CD4-positive, alpha-beta T cell (primary cell): ENCODE results near the gene EHD2. TPM values are rescaled to one million over a fixed set of nuclear protein-coding genes. Genes with fewer than 3 reads are reported as not detected.
A peak's percentile ranks its signal among the peaks of the same experiment; 100 is the strongest.

ENCODE experiments used
- ATAC-seq: fragments of 200-7000 bp; cut with Tn5 transposase; one replicate; pipeline ENCODE4 v1.10.0; 2022; ENCODE audit warnings: mild to moderate bottlenecking; ENCODE audit not compliant: poor library complexity
- CTCF ChIA-PET: fragments of 350-600 bp; sonication (Branson Sonifier 250); formaldehyde crosslinking; loops from one replicate; lab custom pipeline; 2021; ENCODE audit warnings: antibody characterized with exemption, inconsistent platforms; lab: Charles Lee
- POLR2A ChIA-PET: fragments of 350-600 bp; sonication (Branson Sonifier 250); formaldehyde crosslinking; loops from one replicate; lab custom pipeline; 2021; ENCODE audit warnings: antibody characterized with exemption, inconsistent platforms; lab: Charles Lee
- DNase-seq, 14 experiments: peaks; one replicate each; pipeline ENCODE4 v3.0.0-alpha.2; 2013 to 2020; ENCODE audit warnings: mixed read lengths in 2 of 14
- H3K27ac ChIP-seq, 2 donors: one replicate each; pipeline versions ENCODE4 v1.5.1 to v1.7.0; 2013; ENCODE audit warnings: low read length in 2 of 2, low read depth in 1 of 2, mild to moderate bottlenecking in 1 of 2
- H3K27me3 ChIP-seq, 2 experiments: 1 replicate in 1 of 2; 2 replicates in 1 of 2; pipeline versions ENCODE4 v1.6.1 to v1.7.0; 2013; ENCODE audit warnings: low read length in 2 of 2, control low read depth in 1 of 2, mild to moderate bottlenecking in 1 of 2, moderate library complexity in 1 of 2; ENCODE audit not compliant: insufficient read depth in 2 of 2, control insufficient read depth in 1 of 2
- H3K36me3 ChIP-seq: one replicate; pipeline ENCODE4 v1.6.1; 2013; ENCODE audit warnings: low read length, control low read depth; ENCODE audit not compliant: insufficient read depth
- H3K4me1 ChIP-seq: one replicate; pipeline ENCODE4 v1.6.1; 2013; ENCODE audit warnings: low read length, control low read depth; ENCODE audit not compliant: insufficient read depth
- H3K4me3 ChIP-seq: one replicate; pipeline ENCODE4 v1.5.1; 2013; ENCODE audit warnings: mild to moderate bottlenecking, low read length, moderate library complexity
- H3K9me3 ChIP-seq, 2 experiments: 1 replicate in 1 of 2; 2 replicates in 1 of 2; pipeline versions ENCODE4 v1.6.1 to v1.7.0; 2013; ENCODE audit warnings: low read length in 2 of 2, mild to moderate bottlenecking in 2 of 2, control low read depth in 1 of 2, moderate library complexity in 1 of 2; ENCODE audit not compliant: control insufficient read depth in 1 of 2, insufficient read depth in 1 of 2
- H3K27ac Mint-ChIP-seq: one replicate; pipeline ENCODE4 v1.8.0; 2020; ENCODE audit warnings: mixed read lengths
- H3K27me3 Mint-ChIP-seq: one replicate; pipeline ENCODE4 v1.8.0; 2021; ENCODE audit warnings: mixed read lengths
- H3K36me3 Mint-ChIP-seq: one replicate; pipeline ENCODE4 v1.8.0; 2021; ENCODE audit warnings: low read depth, mixed read lengths
- H3K4me1 Mint-ChIP-seq: one replicate; pipeline ENCODE4 v1.8.0; 2021; ENCODE audit warnings: low read depth, mixed read lengths
- H3K4me3 Mint-ChIP-seq: one replicate; pipeline ENCODE4 v1.8.0; 2020; ENCODE audit warnings: mild to moderate bottlenecking, mixed read lengths
- H3K9me3 Mint-ChIP-seq: one replicate; pipeline ENCODE4 v1.8.0; 2020; ENCODE audit warnings: mixed read lengths
- CTCF ChIP-seq: fragments of 200-600 bp; IDR thresholded peaks from one replicate; pipeline ENCODE4 v1.8.0; 2022; ENCODE audit warnings: antibody characterized with exemption, mild to moderate bottlenecking
- intact Hi-C, 2 experiments: fragments of 100-400 bp; cut with DNase I in 1 of 2; cut with micrococcal nuclease in 1 of 2; formaldehyde crosslinking; loops; one replicate each; pipeline versions ENCODE4 v1.15.1 to v1.9.0; 2023 to 2025; cut with DNase I, micrococcal nuclease
- total RNA-seq, 174 experiments: library from RNA in 2 of 174; stranded (reverse) in 2 of 174; gene quantifications; one replicate each; pipeline ENCODE4 v1.2.3 and lab custom pipeline; 2021 to 2026

EHD2 gene
- total RNA-seq, 2 experiments from 2014 or later, result 0.16 TPM; not detected in 1

- intact Hi-C loops, result no loop called here
- ATAC-seq, result no peak
- Mint-ChIP-seq H3K9me3 (no peaks in the 10 kb centered on the region), H3K36me3 (peaks cover 47% of the 10 kb centered on the region), H3K4me3 (no peak overlapping the region), H3K27me3 (no peaks in the 10 kb centered on the region), H3K4me1 (no peaks in the 10 kb centered on the region), H3K27ac (peak overlapping the region; percentile 47)
- no peaks in the 10 kb centered on the region for H3K9me3 ChIP-seq
- no peak for DNase-seq
- H3K27me3 ChIP-seq, result no peaks in the 10 kb centered on the region
- H3K27ac ChIP-seq, result no peak overlapping the region
- H3K36me3 ChIP-seq, result peaks cover 49% of the 10 kb centered on the region
- no peak for TF ChIP-seq CTCF
- H3K4me3 ChIP-seq, result no peak overlapping the region
- POLR2A ChIA-PET, result no interaction called here
- CTCF ChIA-PET, result no interaction called here
- peaks cover 3% of the 10 kb centered on the region for H3K4me1 ChIP-seq
These were observed 41.7 kb upstream of the EHD2 start for GRCh38 chr19:47671499-47671898.

GRCh38 chr19:47673426-47673825 is 39.8 kb upstream of the EHD2 start:
- no peak for TF ChIP-seq CTCF
- CTCF ChIA-PET, result no interaction called here
- Histone ChIP-seq H3K4me1 (peaks cover 3% of the 10 kb centered on the region), H3K27me3 (no peaks in the 10 kb centered on the region), H3K4me3 (no peak overlapping the region), H3K9me3 (no peaks in the 10 kb centered on the region), H3K36me3 (peaks cover 57% of the 10 kb centered on the region), H3K27ac (no peak overlapping the region)
- Mint-ChIP-seq H3K4me3 (no peak overlapping the region), H3K36me3 (peaks cover 55% of the 10 kb centered on the region), H3K27ac (no peak overlapping the region), H3K4me1 (no peaks in the 10 kb centered on the region), H3K27me3 (no peaks in the 10 kb centered on the region), H3K9me3 (no peaks in the 10 kb centered on the region)
- intact Hi-C loops, result no loop called here
- POLR2A ChIA-PET, result no interaction called here
- DNase-seq (no peak), ATAC-seq (no peak)

- peaks cover 57% of the 10 kb centered on the region for H3K36me3 ChIP-seq
- no peak overlapping the region for H3K4me3 ChIP-seq
- intact Hi-C loops, result no loop called here
- H3K27me3 ChIP-seq, result no peaks in the 10 kb centered on the region
- no peak overlapping the region for H3K27ac ChIP-seq
- ChIA-PET POLR2A (no interaction called here), CTCF (no interaction called here)
- ATAC-seq (no peak), DNase-seq (no peak)
- H3K9me3 Mint-ChIP-seq, result no peaks in the 10 kb centered on the region
- no peaks in the 10 kb centered on the region for H3K4me1 Mint-ChIP-seq
- H3K4me1 ChIP-seq, result peaks cover 3% of the 10 kb centered on the region
- H3K9me3 ChIP-seq, result no peaks in the 10 kb centered on the region
- H3K4me3 Mint-ChIP-seq, result no peak overlapping the region
- H3K27me3 Mint-ChIP-seq, result no peaks in the 10 kb centered on the region
- H3K27ac Mint-ChIP-seq, result no peak overlapping the region
- peaks cover 55% of the 10 kb centered on the region for H3K36me3 Mint-ChIP-seq
- no peak for TF ChIP-seq CTCF
These were observed 38.7 kb upstream of the EHD2 start for GRCh38 chr19:47674548-47674947.
